RPMI8226 (cell line): ENCODE data around the gene LMAN2.
A peak's percentile ranks its signal among the peaks of the same experiment; 100 is the strongest.
"Not testable (repeated sequence)": the region's sequence is repeated elsewhere in the genome, so short reads cannot be mapped to it uniquely, and the experiment has no call there.

Experiments
- DNase-seq: peaks from one replicate; pipeline ENCODE4 v3.0.0-alpha.2; 2015

The LMAN2 gene

GRCh38 chr5:177364159-177364962, 12.9 kb upstream of the LMAN2 start:
- no peak for DNase-seq

- no peak for DNase-seq
These were observed 12.1 kb upstream of the LMAN2 start for GRCh38 chr5:177363565-177363964.

DNA sequence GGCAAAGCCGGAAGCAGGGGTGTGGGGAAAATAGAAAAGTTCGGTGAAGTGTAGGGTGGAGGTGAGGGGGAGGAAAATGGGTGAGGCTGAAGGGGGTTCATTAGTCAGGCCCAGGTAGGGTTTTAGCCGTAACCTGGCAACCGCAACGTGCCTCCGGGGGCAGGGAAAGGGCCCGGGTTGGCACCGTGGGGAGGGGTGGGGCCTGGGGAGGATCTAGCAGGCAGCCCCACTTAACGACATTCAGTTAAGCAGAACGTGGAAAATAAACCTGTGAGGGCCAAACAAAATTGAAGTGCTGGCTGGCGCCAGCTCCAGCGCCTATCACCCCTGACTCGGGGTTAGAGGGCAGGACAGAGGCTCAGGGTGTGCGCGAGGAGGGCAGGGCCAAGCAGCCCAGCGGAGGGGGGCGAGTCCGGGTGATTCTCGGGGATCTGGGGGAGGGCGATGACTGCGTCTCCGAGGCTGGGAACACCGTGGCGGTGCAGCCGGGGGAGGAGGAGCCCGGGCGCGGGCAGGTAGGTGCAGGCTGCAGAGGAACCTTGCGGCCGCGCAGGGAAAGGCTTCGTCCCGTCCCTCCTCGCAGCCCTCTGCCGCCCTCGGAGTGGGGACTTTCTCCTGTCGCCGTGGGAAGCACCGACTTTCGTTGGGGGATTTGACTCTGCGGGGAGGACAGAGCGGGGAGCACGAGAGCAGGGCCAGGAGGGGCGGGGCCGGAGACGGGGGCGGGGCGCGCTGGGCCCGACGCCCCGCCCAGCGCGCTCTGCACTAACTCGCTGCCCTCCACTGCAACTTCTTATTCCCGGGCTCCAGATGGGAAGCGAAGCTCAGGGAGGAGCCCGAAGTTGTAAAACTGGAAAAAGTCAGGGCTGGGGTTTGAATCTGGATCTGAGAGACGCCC, 11.4 kb upstream of the LMAN2 start:
- DNase-seq, result peak; percentile 49

GRCh38 chr5:177362292-177362609, 10.8 kb upstream of the LMAN2 start:
- DNase-seq, result no peak

DNA sequence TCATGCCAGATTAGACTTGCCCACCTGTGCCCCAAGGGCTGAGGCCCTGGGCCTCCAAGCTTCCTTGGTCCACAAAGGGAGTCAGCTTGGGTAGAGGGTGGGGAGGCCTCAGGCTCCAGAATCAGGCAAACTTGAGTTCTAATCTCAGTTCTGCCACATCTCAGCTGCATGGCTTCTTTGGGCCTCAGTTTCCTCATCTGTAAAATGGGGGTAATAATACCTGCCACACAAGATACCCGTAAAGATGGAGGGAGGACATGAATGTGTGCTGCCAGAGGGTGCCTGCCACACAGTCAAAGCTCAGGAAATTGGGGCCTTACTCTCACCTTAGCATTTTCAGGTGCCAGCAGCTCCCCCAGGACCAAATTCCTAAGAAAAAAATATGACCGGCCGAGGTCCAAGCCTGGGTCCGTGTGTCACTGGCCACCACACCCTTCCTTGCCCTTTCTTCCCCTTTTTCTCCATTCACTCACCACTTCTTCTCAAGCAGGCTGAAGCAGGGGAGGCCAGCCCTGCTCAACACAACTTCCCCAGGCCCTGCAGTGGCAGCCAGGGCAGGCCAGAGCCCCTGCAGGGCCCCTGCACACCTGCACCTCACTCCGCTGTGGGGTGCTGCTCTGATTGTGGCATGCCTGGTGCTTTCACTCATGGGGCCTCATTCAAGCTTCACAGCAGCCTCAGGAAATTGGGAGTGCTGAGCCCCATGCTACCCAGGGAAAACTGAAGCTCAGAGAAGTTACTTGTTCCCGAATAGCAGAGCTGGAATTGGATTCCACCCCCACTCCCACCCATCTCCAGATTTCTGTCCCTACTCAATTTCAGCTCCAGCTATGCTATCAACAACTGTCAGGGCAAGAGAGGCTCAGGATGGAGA, 10.2 kb upstream of the LMAN2 start:
- peak; percentile 45 for DNase-seq

DNA sequence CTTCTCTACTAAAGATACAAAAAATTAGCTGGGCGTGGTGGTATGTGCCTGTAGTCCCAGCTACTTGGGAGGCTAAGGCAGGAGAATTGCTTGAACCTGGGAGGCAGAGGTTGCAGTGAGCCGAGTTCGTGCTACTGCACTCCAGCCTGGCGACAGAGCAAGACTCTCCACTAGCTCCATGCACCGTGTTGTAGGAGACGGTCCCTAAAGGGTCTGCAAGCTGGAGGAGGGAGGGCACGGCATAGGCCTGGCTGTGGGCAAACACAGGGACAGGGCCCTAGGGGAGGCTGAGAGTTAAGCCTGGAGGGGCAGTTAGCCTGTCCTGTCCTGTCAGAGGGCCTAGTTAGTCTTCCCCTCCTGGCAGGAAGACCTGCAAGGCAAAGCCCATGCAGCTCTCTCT, 9.3 kb upstream of the LMAN2 start:
- not testable (repeated sequence) for DNase-seq

- DNase-seq, result no peak
These were observed 8.4 kb upstream of the LMAN2 start for GRCh38 chr5:177359860-177360259.

- DNase-seq, result no peak
These were observed 8.0 kb upstream of the LMAN2 start for GRCh38 chr5:177359451-177359851.

DNA sequence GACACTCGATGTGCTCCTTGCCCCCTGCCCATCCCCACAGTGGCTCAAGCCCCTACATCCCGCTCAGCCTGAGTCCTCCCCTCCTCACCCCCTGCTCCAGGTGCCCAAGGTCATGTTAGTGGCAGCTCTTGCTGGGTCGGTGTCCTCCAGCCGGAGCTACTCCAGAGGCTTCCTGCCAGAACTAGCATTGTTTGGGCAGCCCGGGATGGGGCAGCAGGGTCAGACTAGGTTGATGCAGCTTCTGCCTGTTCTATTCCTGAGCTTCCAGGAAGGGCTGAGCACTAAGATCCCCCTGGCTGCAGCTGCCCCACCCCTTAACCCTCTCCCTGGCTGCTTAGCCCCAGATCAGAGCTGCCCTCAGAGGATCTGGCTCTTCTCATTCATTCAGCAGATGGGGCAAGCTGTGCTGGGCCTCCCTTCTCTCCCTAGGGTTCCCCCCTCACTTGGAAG, 6.9 kb upstream of the LMAN2 start:
- no peak for DNase-seq

DNA sequence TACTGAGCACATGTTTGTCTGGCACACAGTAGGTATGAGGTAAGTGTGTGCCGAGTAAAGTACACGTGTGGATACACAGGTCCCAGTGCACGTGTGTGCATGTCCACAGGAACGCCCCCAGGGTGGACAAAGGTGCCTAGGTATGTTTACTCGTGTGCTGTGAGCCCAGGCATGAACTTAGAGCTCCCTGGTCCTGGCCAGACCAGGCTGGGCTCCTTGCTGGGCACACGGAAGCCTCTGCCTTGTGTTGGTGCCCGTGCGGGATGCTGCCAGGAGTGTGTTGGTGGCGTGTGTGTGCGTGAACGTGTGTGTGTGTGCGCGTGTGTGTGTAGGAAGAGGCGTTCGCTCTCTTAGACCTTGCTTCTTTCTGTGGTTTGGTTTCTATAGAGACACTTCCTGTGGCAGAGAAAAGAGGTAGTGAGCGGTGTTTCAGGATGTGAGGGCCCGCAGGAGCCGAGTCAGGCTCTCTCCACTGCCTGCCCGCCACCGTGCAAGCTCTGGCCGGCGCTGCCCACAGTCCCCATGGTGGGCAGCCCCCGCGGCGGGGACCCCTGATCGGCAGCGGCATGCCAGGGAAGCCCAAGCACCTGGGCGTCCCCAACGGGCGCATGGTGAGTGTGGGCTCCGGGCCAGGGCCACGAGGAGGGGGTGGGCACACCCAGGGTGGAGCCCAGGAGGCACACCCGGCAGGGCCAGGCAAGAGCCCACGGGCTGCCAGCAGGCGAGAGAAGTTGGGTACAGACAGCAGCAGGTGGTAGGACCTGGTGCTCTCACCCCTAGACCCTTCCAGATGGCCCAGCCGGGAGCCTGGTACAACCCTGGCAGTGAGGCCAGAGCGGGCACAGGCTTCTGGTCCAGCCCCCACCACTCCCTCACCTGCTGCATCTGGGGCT, 6.2 kb upstream of the LMAN2 start, which contains the start of gene RGS14:
RGS14 (plus strand) TSS at position 466 of the 893 bp plus-strand sequence; CDS start at position 567, 101 bp downstream.
- DNase-seq, result peak; percentile 90

DNA sequence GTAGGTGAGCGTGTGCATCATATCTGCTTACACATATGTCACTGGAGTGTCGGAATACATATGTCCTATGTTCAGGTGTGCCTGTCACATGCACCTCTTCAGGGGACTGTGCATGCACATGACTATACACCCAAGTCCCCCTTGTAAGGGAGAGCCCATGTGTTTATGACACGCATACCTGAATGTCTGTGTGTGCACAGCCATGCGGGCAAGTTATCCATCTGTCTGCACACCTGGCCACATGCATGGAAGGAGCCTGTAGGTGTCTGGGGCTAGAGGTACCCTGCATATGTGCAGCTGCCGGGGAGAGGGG, 5.6 kb upstream of the LMAN2 start:
- DNase-seq, result no peak

GRCh38 chr5:177356746-177357145, 5.3 kb upstream of the LMAN2 start:
- DNase-seq, result peak; percentile 39

DNA sequence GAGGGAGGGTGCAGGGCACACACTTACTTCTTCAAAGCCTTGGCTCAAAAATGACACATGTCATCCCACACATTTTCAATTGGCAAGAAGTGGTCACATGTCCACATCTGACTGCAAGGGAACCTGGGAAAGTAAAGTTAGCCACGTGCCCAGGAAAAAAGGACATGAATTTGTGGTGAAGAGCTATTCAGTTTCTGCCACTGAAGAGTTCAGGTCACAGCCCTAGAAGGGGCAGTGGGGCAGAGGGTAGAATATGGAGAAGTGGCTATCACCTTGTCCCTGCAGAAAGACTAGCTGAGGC, 4.3 kb upstream of the LMAN2 start:
- DNase-seq, result no peak

DNA sequence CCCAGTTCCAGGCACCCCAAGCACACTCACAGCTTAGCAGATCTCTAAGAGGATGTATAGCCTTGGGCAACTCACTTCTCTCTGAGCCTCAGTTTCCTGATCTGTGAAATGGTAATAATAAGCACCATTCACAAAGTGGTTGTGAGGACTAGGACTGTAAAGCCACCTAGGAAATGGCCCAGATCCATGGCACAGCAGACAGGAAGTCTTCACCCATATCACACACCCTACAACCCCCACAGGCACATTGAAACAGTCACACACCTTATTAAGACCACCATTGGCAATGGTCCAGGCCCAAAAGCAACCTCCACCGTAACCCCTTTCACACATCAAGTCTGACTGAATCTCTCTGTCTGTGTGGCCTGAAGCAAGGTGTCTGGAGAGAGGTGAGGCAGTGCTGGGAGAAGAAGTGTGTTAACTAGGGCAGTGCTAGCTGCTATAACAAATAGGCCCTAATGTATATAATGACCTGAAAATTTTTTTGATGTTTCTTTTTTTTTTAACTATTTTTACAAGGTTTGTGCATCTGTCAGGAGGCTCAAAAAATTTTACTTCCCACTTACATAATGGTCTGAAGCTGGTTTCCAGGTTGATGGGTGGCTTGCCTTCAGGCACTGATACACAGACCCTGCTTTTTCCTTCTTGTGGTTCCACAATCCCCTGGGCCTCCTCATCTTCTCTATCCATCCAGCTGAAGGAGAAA, 3.8 kb upstream of the LMAN2 start:
- no peak for DNase-seq

GRCh38 chr5:177354711-177355110, 3.2 kb upstream of the LMAN2 start:
- no peak for DNase-seq

DNA sequence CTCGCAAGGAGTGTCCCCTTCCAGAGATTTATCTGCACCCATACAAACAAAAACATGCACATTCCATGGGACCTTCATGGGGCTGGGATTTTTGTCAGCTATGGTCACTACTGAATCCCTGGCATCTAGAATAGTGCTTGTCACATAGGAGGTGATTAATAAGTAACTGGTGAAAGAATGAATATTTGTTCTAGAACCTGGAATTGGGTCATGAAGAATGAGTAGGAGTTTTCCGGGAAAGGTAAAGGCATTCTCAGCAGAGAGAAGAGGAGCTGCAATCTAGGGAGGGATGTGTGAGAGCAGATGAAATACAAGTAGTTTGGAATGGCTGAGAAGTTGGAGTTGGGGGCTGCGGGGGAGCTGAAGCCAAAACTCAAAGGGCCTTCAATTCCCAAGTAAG, 2.8 kb upstream of the LMAN2 start:
- DNase-seq, result no peak

- DNase-seq, result no peak
These were observed 1.6 kb upstream of the LMAN2 start for GRCh38 chr5:177353093-177353492.

- DNase-seq, result no peak
These were observed 584 bp downstream of the LMAN2 start for GRCh38 chr5:177350776-177351391.

GRCh38 chr5:177349762-177350161, 1.7 kb downstream of the LMAN2 start:
- no peak for DNase-seq

- no peak for DNase-seq
These were observed 2.2 kb downstream of the LMAN2 start for GRCh38 chr5:177349362-177349647.

DNA sequence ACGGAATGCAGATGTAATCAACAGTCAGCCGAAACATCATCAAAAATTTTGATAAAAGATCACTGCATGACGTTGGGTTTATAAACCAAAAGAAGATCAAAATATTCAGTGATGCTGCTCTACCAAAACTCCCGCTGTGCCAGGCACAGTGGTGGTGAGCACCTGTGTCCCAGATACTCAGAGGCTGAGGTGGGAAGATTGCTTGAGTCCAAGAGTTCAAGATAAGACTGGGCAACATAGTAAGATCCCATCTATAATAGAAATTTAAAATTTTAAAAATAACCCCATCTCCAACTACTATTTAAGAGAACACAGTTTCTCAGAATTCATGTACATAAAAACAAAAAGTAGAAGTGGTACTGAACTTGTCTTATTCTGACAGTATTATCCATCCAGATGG, 3.8 kb downstream of the LMAN2 start:
- DNase-seq, result no peak
